ENCODE measurements around the gene SNTB2.

GRCh38 chr16:69316595-69317034 is 129.7 kb downstream of the SNTB2 start:
- TF ChIP-seq CTCF (IDR thresholded peaks at IDR 0.05) (no peak), POLR2A (IDR thresholded peaks at IDR 0.05) (no peak), POLR2AphosphoS5 (IDR thresholded peaks at IDR 0.05) (no peak)
